Activated gamma-delta T cell treated with anti-CD3 and anti-CD28 coated beads, Interleukin-2, amount 50 U/mL, for 16 hours (primary cell): ENCODE results near the gene KDSR.

Experiments used
- DNase-seq: peaks from one replicate; pipeline ENCODE4 v3.0.0-alpha.2; 2020; ENCODE audit warnings: low read depth

KDSR gene, protein sequence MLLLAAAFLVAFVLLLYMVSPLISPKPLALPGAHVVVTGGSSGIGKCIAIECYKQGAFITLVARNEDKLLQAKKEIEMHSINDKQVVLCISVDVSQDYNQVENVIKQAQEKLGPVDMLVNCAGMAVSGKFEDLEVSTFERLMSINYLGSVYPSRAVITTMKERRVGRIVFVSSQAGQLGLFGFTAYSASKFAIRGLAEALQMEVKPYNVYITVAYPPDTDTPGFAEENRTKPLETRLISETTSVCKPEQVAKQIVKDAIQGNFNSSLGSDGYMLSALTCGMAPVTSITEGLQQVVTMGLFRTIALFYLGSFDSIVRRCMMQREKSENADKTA

DNA sequence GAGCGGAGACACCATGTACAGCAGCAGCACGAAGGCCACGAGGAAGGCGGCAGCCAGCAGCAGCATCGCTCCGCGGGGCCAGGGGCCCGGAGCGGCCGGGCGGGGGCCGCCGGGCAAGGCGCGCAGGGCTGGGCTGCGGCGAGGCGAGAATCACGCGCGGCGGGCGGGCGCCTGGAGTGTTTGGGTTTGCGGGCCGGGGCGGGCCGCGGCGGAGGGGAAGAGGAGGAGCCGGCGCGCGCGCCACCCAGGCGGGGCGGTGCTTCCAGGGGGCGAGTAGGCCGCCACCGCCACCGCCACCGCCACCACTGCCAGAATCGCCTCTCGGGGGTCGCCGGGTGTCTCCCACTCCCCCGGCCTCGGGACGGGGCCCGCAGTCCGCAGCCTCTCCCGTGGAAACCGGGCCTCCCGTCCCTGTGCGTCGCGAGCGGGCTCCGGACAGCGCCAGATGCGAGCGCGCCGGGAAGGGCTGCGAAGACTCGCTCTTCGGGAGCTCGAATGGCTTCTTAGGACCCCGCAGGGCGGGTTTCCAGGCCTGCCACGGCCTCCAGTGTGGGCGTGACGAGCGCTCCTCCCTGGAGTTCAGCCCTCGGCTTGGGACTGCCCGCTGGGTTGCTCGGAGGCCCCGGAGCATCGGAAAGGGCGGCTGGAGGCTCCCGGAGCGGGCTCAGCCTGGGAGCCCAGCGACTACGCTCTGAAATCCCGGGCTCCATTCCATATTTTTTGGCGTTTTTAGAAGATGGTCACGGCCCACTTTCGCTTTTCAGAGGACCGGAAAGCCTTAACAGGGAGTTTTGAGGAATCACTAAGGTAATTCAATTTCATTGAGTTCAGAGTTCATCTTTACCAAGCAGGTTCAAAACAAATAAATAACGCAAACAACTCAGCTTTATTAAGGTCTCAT is at the start of gene KDSR:
KDSR (minus strand) TSS at position 154 of the 901 bp plus-strand sequence; CDS start at position 66, 88 bp downstream.
- peak; percentile 70 for DNase-seq

DNA sequence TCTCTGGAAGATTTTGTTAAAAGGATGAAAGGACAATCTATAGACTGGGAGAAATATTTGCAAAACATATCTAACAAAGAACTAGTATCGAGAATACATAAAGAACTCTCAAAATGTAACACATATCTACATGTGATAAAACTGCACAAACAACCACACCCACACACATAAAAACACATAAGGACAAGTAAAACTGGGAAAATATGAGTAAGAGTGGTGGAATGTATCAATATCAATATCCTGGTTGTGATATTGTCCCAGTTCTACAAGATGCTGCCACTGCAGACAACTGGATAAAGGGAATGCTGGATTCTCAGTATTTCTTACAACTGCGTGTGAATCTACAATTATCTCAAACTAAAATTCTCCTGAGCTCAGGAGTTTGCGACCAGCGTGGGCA is 45.9 kb upstream of the KDSR start:
- DNase-seq = no peak

GRCh38 chr18:63410792-63411191 is 43.8 kb upstream of the KDSR start:
- DNase-seq = no peak

- DNase-seq = no peak
Measured at GRCh38 chr18:63409301-63409700, 42.3 kb upstream of the KDSR start.

- DNase-seq = no peak
Measured at GRCh38 chr18:63407734-63408133, 40.7 kb upstream of the KDSR start.

GRCh38 chr18:63405986-63406385 is 39.0 kb upstream of the KDSR start:
- DNase-seq = no peak

GRCh38 chr18:63402246-63403162 is 35.5 kb upstream of the KDSR start:
- no peak for DNase-seq

DNA sequence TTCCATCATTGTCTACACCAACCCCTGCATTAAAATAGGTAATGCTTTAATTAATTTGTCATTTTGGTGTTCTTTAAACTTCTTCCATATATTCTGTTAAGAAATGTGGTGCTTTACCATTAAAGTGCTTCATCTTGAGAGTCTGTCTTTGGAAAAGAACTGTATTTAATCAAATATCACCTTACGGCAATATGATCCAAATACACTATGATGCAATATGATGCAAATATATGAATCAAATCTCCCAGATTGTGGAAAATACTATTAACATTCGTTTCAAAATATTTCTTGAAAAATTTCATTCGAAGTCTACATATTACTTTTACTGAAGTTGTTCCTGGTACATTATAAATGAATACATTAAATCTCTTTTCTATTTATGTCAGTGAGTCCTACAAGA is 32.3 kb upstream of the KDSR start:
- no peak for DNase-seq

- no peak for DNase-seq
Measured at GRCh38 chr18:63397349-63397748, 30.3 kb upstream of the KDSR start.

DNA sequence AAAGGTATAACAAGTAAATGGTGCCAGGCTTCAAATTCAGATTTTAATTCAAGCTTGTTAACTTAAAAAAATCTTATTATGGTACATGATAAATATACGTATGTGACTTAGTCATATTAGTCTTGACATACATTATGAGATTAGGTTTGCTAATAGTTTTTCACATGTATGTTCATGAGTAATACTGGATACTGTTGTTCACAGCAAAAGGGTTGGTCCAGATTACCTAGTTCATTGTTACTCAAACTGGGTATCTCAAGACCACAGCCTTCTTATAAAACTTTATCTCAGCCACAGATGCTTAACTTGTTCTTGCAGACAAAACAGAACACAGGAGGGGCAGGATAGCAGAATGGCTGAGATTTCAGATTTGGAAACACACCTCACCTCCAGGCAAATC is 28.5 kb upstream of the KDSR start:
- no peak for DNase-seq

GRCh38 chr18:63394954-63395353 is 27.9 kb upstream of the KDSR start:
- no peak for DNase-seq

DNA sequence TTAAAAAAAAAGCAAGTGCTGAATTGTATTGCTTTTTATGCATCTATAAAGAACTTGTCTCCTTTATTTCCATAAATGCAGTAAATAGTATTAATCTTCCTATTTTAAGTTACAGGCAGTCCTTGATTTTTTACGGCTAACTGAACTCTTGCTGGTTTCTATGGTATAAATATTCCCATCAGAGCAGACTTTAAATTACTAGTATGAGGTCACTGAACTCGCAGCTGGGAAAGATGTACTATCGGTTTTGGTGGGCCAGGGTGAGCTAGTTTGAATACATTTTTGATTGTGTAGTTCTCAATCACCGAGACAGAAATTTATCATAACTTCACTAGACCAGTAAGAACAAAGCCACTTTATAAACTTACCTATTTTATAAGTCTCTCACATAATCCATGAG is 20.9 kb upstream of the KDSR start:
- no peak for DNase-seq

- DNase-seq = no peak
Measured at GRCh38 chr18:63382843-63383242, 15.8 kb upstream of the KDSR start.

GRCh38 chr18:63379639-63379962 is 12.6 kb upstream of the KDSR start:
- DNase-seq = no peak

DNA sequence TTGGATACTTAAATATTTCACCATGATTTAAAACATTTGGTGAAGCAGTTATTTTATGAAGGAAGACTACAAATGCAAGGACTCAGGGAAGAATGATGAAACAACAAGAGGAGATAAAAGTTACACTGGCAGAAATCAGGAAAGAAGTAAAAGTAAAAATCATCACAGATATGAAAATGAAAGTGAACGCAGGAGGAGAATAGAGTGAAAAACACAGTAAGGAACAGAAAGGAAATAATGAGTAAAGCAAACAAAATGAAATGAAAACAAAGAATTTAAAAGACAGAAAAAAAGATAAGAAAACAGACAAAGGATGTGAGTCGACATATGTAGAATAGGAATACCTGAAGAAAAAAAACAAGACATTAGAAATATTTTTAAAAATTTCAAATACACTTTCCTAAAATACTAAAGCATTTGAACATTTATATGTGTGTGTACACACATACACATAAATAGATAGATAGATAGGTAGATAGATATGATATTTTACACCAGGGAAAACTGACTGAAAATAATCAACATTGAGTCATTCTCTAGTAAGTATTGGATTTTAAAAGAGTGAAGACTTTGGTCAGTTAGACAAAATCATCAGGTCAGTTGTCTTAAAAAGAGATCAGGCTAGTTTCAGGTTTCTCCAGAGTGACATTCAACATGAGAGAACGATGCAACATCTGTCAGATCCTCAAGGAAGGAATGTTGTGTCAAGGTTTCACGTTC is 12.1 kb upstream of the KDSR start:
- no peak for DNase-seq

- no peak for DNase-seq
Measured at GRCh38 chr18:63377275-63377980, 10.4 kb upstream of the KDSR start.

DNA sequence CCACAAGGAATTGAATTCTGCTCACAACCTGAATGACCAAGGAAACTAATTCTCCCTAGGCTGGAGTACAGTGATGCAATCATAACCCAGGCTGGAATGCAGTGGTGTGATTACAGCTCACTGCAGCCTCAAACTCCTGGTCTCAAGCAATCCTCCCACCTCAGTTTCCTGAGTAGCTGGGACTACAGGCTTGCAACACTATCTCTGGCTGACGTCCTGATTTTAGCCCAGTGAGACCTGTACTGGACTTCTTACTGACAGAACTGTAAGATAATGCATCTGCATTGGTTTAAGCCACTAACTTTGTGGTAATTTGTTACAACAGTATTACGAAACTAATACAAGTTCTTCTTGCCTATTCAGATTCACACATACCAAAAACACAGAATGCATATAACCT is 9.5 kb upstream of the KDSR start:
- DNase-seq = no peak

- no peak for DNase-seq
Measured at GRCh38 chr18:63374540-63374939, 7.5 kb upstream of the KDSR start.

- DNase-seq = no peak
Measured at GRCh38 chr18:63373161-63373560, 6.2 kb upstream of the KDSR start.

GRCh38 chr18:63368611-63369010 is 1.6 kb upstream of the KDSR start:
- DNase-seq = no peak
